ENCODE measurements around the gene BACE1. TPM values are rescaled to one million over a fixed set of nuclear protein-coding genes. Genes with fewer than 3 reads are reported as not detected.

Gene BACE1
- total and polyA plus RNA-seq, 2 of the 13 experiments (the other 11 are each of a cell fraction or from before 2014, with no cell fraction given), result 7.5 to 17.9 TPM

DNA sequence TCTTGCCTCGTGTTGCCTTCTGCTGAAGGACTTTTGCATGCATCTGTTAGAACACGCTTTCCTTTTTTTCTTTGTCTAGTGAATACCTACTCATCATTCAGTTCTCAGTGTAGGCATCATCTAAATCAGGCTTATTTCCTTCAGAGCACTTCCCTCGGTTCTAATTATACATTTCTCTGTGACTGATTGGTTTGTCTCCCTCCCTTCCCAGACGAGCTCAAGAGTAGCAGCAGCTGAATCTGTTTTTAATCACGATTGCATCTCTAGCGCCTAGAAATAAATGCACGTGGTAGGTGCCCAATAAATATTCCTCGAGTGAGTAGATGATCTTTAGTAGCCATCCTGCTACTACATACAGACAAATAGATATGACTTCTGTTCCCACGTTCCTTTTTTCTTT lies 17.9 kb upstream of the BACE1 start:
- POLR2A ChIA-PET, result no interaction called here
- no peak for DNase-seq (ENCODE audit: low spot score)
- no peaks in the 10 kb centered on the region for H3K9me3 ChIP-seq (ENCODE audit: low read length)
- FAIRE-seq, result no peak
- TF ChIP-seq CENPT (CRISPR knock-in tag; IDR thresholded peaks at IDR 0.05; ENCODE audit: low read depth), result no peak
- no peak for TF ChIP-seq ZFP36L1 (CRISPR knock-in tag; IDR thresholded peaks at IDR 0.05)
- TF ChIP-seq HDAC6 (IDR thresholded peaks at IDR 0.05; ENCODE audit: low read depth, low read length), result no peak
- TF ChIP-seq RAD51 (IDR thresholded peaks at IDR 0.05; ENCODE audit: borderline replicate concordance), result no peak
- no peak for TF ChIP-seq HOXD1 (CRISPR knock-in tag; IDR thresholded peaks at IDR 0.05)
- TF ChIP-seq PHB2 (IDR thresholded peaks at IDR 0.05; ENCODE audit: partially characterized antibody), result no peak
- no peak for TF ChIP-seq ZFP90 (CRISPR knock-in tag; IDR thresholded peaks at IDR 0.05; ENCODE audit: borderline replicate concordance)
- TF ChIP-seq EZH2 (conservative IDR thresholded peaks at IDR 0.05; ENCODE audit: low read depth, low read length), result no peak
- TF ChIP-seq, protein P1, sequence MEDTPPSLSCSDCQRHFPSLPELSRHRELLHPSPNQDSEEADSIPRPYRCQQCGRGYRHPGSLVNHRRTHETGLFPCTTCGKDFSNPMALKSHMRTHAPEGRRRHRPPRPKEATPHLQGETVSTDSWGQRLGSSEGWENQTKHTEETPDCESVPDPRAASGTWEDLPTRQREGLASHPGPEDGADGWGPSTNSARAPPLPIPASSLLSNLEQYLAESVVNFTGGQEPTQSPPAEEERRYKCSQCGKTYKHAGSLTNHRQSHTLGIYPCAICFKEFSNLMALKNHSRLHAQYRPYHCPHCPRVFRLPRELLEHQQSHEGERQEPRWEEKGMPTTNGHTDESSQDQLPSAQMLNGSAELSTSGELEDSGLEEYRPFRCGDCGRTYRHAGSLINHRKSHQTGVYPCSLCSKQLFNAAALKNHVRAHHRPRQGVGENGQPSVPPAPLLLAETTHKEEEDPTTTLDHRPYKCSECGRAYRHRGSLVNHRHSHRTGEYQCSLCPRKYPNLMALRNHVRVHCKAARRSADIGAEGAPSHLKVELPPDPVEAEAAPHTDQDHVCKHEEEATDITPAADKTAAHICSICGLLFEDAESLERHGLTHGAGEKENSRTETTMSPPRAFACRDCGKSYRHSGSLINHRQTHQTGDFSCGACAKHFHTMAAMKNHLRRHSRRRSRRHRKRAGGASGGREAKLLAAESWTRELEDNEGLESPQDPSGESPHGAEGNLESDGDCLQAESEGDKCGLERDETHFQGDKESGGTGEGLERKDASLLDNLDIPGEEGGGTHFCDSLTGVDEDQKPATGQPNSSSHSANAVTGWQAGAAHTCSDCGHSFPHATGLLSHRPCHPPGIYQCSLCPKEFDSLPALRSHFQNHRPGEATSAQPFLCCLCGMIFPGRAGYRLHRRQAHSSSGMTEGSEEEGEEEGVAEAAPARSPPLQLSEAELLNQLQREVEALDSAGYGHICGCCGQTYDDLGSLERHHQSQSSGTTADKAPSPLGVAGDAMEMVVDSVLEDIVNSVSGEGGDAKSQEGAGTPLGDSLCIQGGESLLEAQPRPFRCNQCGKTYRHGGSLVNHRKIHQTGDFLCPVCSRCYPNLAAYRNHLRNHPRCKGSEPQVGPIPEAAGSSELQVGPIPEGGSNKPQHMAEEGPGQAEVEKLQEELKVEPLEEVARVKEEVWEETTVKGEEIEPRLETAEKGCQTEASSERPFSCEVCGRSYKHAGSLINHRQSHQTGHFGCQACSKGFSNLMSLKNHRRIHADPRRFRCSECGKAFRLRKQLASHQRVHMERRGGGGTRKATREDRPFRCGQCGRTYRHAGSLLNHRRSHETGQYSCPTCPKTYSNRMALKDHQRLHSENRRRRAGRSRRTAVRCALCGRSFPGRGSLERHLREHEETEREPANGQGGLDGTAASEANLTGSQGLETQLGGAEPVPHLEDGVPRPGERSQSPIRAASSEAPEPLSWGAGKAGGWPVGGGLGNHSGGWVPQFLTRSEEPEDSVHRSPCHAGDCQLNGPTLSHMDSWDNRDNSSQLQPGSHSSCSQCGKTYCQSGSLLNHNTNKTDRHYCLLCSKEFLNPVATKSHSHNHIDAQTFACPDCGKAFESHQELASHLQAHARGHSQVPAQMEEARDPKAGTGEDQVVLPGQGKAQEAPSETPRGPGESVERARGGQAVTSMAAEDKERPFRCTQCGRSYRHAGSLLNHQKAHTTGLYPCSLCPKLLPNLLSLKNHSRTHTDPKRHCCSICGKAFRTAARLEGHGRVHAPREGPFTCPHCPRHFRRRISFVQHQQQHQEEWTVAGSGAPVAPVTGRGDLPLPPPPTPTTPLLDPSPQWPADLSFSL (CRISPR knock-in tag; IDR thresholded peaks at IDR 0.05), result no peak
- no peak for TF ChIP-seq ZNF333 (CRISPR knock-in tag; IDR thresholded peaks at IDR 0.05; ENCODE audit: borderline replicate concordance)
- TF ChIP-seq ZNF607 (CRISPR knock-in tag; IDR thresholded peaks at IDR 0.05; ENCODE audit: borderline replicate concordance), result no peak
- TF ChIP-seq NKX3-1 (CRISPR knock-in tag; IDR thresholded peaks at IDR 0.05), result no peak
- TF ChIP-seq, protein P2, sequence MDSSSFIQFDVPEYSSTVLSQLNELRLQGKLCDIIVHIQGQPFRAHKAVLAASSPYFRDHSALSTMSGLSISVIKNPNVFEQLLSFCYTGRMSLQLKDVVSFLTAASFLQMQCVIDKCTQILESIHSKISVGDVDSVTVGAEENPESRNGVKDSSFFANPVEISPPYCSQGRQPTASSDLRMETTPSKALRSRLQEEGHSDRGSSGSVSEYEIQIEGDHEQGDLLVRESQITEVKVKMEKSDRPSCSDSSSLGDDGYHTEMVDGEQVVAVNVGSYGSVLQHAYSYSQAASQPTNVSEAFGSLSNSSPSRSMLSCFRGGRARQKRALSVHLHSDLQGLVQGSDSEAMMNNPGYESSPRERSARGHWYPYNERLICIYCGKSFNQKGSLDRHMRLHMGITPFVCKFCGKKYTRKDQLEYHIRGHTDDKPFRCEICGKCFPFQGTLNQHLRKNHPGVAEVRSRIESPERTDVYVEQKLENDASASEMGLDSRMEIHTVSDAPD (CRISPR knock-in tag; IDR thresholded peaks at IDR 0.05), result no peak
- TF ChIP-seq ZNF878 (CRISPR knock-in tag; IDR thresholded peaks at IDR 0.05), result no peak
- H3K4me1 ChIP-seq (ENCODE audit: insufficient read depth, low read length), result peaks cover 18% of the 10 kb centered on the region
- CTCF ChIA-PET (ENCODE audit: low intra/inter-chr PET ratio, low total read pairs), result no interaction called here
- whole genome bisulfite sequencing (ENCODE audit: low lambda C conversion rate), result 91% methylated on average over 9 of the region's 9 CpGs
- no TSS peak for BruUV-seq (replicated peaks)
- intact Hi-C loops (cut with micrococcal nuclease; ENCODE audit: unreplicated experiment) (no loop called here), in situ Hi-C loops (cut with HindIII; ENCODE audit: extremely low pct_ligation_motif_present, low pct_unique_long_range_greater_than_20kb) (no loop called here)
- no peaks in the 10 kb centered on the region for H3K79me2 ChIP-seq (ENCODE audit: insufficient read depth, low read length)
- H3K9ac ChIP-seq (ENCODE audit: insufficient read depth, low read depth, low read length), result no peak overlapping the region
- H2AFZ ChIP-seq (ENCODE audit: low read length), result no peak overlapping the region
- ATAC-seq, result no peak
- H3K27me3 ChIP-seq (ENCODE audit: control insufficient read depth in 1 of 2, insufficient read depth in 2 of 2, low read length in 2 of 2), result no peaks in the 10 kb centered on the region
- no peak overlapping the region for H3K4me3 ChIP-seq (replicated peaks in 1 of 3; ENCODE audit: insufficient read depth in 1 of 3, low read depth in 2 of 3, low read length in 3 of 3)
- no peak overlapping the region for H3K27ac ChIP-seq (ENCODE audit: extremely low read length, insufficient read depth, low read length)
- peaks cover 0 to 1% of the 10 kb centered on the region in 2 experiments; a peak in 2 of 5 replicates for H3K36me3 ChIP-seq (replicated peaks in 1 of 2; ENCODE audit: control insufficient read depth in 1 of 2, insufficient read depth in 2 of 2, low read length in 2 of 2)
- no peaks in the 10 kb centered on the region for H4K20me1 ChIP-seq (ENCODE audit: insufficient read depth, low read length)
- no peak overlapping the region for H3K4me2 ChIP-seq (ENCODE audit: low read depth, low read length)
